IPS-15b (cell line): Measurements from ENCODE around the gene APOBR.
"Not testable (repeated sequence)": the region's sequence is repeated elsewhere in the genome, so short reads cannot be mapped to it uniquely, and the experiment has no call there.

Experiments used
- H3K27me3 ChIP-seq: one replicate; pipeline ENCODE4 v1.6.1; 2013; ENCODE audit warnings: low read length; ENCODE audit not compliant: control insufficient read depth, insufficient read depth
- H3K36me3 ChIP-seq: one replicate; pipeline ENCODE4 v1.6.1; 2013; ENCODE audit warnings: low read length; ENCODE audit not compliant: control insufficient read depth, insufficient read depth
- H3K4me1 ChIP-seq: one replicate; pipeline ENCODE4 v1.6.1; 2013; ENCODE audit warnings: mild to moderate bottlenecking, low read length; ENCODE audit not compliant: control insufficient read depth, insufficient read depth
- H3K4me3 ChIP-seq: one replicate; pipeline ENCODE4 v1.5.1; 2013; ENCODE audit warnings: low read depth, low read length
- H3K9ac ChIP-seq: one replicate; pipeline ENCODE4 v1.6.1; 2013; ENCODE audit warnings: low read depth, mild to moderate bottlenecking, low read length
- H3K9me3 ChIP-seq: one replicate; pipeline ENCODE4 v1.6.1; 2013; ENCODE audit warnings: mild to moderate bottlenecking, low read length; ENCODE audit not compliant: control insufficient read depth, insufficient read depth

The APOBR gene

GRCh38 chr16:28494121-28494851, at the start of gene APOBR:
Gene APOBR (plus strand): TSS chr16:28494643. CDS start chr16:28494682, 39 bp downstream.
- H3K36me3 ChIP-seq, result no peaks in the 10 kb centered on the region
- H3K27me3 ChIP-seq, result no peaks in the 10 kb centered on the region
- H3K9ac ChIP-seq, result no peak within 1 kb of the TSS
- H3K4me3 ChIP-seq, result no peak within 1 kb of the TSS
- H3K9me3 ChIP-seq, result no peaks in the 10 kb centered on the region
- no peaks in the 10 kb centered on the region for H3K4me1 ChIP-seq

- not testable (repeated sequence) for H3K27me3 ChIP-seq, H3K9ac ChIP-seq, H3K36me3 ChIP-seq, H3K9me3 ChIP-seq, H3K4me1 ChIP-seq, H3K4me3 ChIP-seq
Observed at GRCh38 chr16:28446388-28446787, 48.1 kb upstream of the APOBR start.

GRCh38 chr16:28447081-28447480, 47.4 kb upstream of the APOBR start:
- H3K4me1 ChIP-seq, H3K9ac ChIP-seq, H3K27me3 ChIP-seq, H3K4me3 ChIP-seq, H3K9me3 ChIP-seq, H3K36me3 ChIP-seq: not testable (repeated sequence)

GRCh38 chr16:28473714-28474265, 20.7 kb upstream of the APOBR start:
- Histone ChIP-seq H3K27me3 (no peaks in the 10 kb centered on the region), H3K9me3 (no peaks in the 10 kb centered on the region), H3K4me1 (no peaks in the 10 kb centered on the region), H3K36me3 (peaks cover 3% of the 10 kb centered on the region), H3K4me3 (no peak overlapping the region), H3K9ac (no peak overlapping the region)

GRCh38 chr16:28475221-28475620, 19.2 kb upstream of the APOBR start:
- Histone ChIP-seq H3K9ac (no peak overlapping the region), H3K4me3 (no peak overlapping the region), H3K4me1 (no peaks in the 10 kb centered on the region), H3K27me3 (no peaks in the 10 kb centered on the region), H3K9me3 (no peaks in the 10 kb centered on the region), H3K36me3 (peaks cover 3% of the 10 kb centered on the region)

- Histone ChIP-seq H3K27me3 (no peaks in the 10 kb centered on the region), H3K4me3 (no peak overlapping the region), H3K9me3 (no peaks in the 10 kb centered on the region), H3K4me1 (no peaks in the 10 kb centered on the region), H3K9ac (no peak overlapping the region), H3K36me3 (peaks cover 9% of the 10 kb centered on the region)
Observed at GRCh38 chr16:28477311-28477920, 17.0 kb upstream of the APOBR start.

- Histone ChIP-seq H3K36me3 (peaks cover 10% of the 10 kb centered on the region), H3K4me1 (no peaks in the 10 kb centered on the region), H3K4me3 (no peak overlapping the region), H3K27me3 (no peaks in the 10 kb centered on the region), H3K9me3 (no peaks in the 10 kb centered on the region), H3K9ac (no peak overlapping the region)
Observed at GRCh38 chr16:28478506-28479180, 15.8 kb upstream of the APOBR start.

- Histone ChIP-seq H3K27me3 (no peaks in the 10 kb centered on the region), H3K4me3 (no peak overlapping the region), H3K4me1 (no peaks in the 10 kb centered on the region), H3K36me3 (peaks cover 13% of the 10 kb centered on the region), H3K9me3 (no peaks in the 10 kb centered on the region), H3K9ac (no peak overlapping the region)
Observed at GRCh38 chr16:28482026-28482425, 12.4 kb upstream of the APOBR start.

GRCh38 chr16:28483361-28483760, 11.1 kb upstream of the APOBR start:
- not testable (repeated sequence) for H3K9ac ChIP-seq, H3K36me3 ChIP-seq, H3K4me1 ChIP-seq, H3K9me3 ChIP-seq, H3K4me3 ChIP-seq, H3K27me3 ChIP-seq

GRCh38 chr16:28486266-28486665, 8.2 kb upstream of the APOBR start:
- H3K9ac ChIP-seq, result no peak overlapping the region
- H3K4me3 ChIP-seq, result no peak overlapping the region
- H3K27me3 ChIP-seq, result no peaks in the 10 kb centered on the region
- no peaks in the 10 kb centered on the region for H3K4me1 ChIP-seq
- no peaks in the 10 kb centered on the region for H3K9me3 ChIP-seq
- H3K36me3 ChIP-seq, result peaks cover 10% of the 10 kb centered on the region

- H3K27me3 ChIP-seq, result no peaks in the 10 kb centered on the region
- no peaks in the 10 kb centered on the region for H3K9me3 ChIP-seq
- peak overlapping the region; percentile 83 for H3K4me3 ChIP-seq
- peaks cover 1% of the 10 kb centered on the region for H3K36me3 ChIP-seq
- no peak overlapping the region for H3K9ac ChIP-seq
- H3K4me1 ChIP-seq, result no peaks in the 10 kb centered on the region
Observed at GRCh38 chr16:28491230-28491969, 3.0 kb upstream of the APOBR start.
